Erythroblast (primary cell): Measurements from ENCODE around the gene SAMD5.

Experiments
- GATA1 ChIP-seq: IDR thresholded peaks from 2 replicates; pipeline ENCODE4 v1.6.1; 2011; ENCODE audit warnings: low read depth, mild to moderate bottlenecking, control low read depth, low read length, moderate library complexity
- POLR2A ChIP-seq: IDR thresholded peaks from 2 replicates; pipeline ENCODE4 v1.6.1; 2011; ENCODE audit warnings: mild to moderate bottlenecking, low read length

DNA sequence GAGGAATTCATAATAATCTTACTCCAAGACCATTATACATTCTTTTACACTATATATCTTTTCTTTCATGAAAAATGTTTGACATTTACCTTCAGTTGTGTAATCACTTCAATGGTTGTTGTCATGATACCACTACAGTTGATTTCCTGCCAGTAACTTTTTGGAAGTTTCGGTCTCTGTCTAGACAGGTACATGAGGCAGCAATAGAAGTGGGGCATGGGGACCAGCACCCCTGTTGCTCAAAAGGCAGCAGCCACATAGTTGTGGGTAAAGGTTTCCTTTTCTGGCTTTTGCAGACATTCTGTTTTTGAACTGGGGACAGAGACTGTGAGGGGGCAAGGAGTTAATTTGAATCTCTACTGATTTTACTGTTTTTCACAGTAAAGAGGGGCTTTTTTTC, 14.1 kb downstream of the SAMD5 start:
- TF ChIP-seq POLR2A, result no peak
- TF ChIP-seq GATA1, result no peak
